CD4-positive, alpha-beta T cell (primary cell): ENCODE results near the gene DNAJC7. TPM values are rescaled to one million over a fixed set of nuclear protein-coding genes. Genes with fewer than 3 reads are reported as not detected.

Experiments
- ATAC-seq: fragments of 200-7000 bp; cut with Tn5 transposase; one replicate; pipeline ENCODE4 v1.10.0; 2022; ENCODE audit warnings: mild to moderate bottlenecking; ENCODE audit not compliant: poor library complexity
- CTCF ChIA-PET: fragments of 350-600 bp; sonication (Branson Sonifier 250); formaldehyde crosslinking; loops from one replicate; lab custom pipeline; 2021; ENCODE audit warnings: antibody characterized with exemption, inconsistent platforms; lab: Charles Lee
- POLR2A ChIA-PET: fragments of 350-600 bp; sonication (Branson Sonifier 250); formaldehyde crosslinking; loops from one replicate; lab custom pipeline; 2021; ENCODE audit warnings: antibody characterized with exemption, inconsistent platforms; lab: Charles Lee
- DNase-seq, 14 experiments: peaks; one replicate each; pipeline ENCODE4 v3.0.0-alpha.2; 2013 to 2020; ENCODE audit warnings: mixed read lengths in 2 of 14
- H3K27ac ChIP-seq, 2 donors: one replicate each; pipeline versions ENCODE4 v1.5.1 to v1.7.0; 2013; ENCODE audit warnings: low read length in 2 of 2, low read depth in 1 of 2, mild to moderate bottlenecking in 1 of 2
- H3K27me3 ChIP-seq, 2 experiments: 1 replicate in 1 of 2; 2 replicates in 1 of 2; pipeline versions ENCODE4 v1.6.1 to v1.7.0; 2013; ENCODE audit warnings: low read length in 2 of 2, control low read depth in 1 of 2, mild to moderate bottlenecking in 1 of 2, moderate library complexity in 1 of 2; ENCODE audit not compliant: insufficient read depth in 2 of 2, control insufficient read depth in 1 of 2
- H3K36me3 ChIP-seq: one replicate; pipeline ENCODE4 v1.6.1; 2013; ENCODE audit warnings: low read length, control low read depth; ENCODE audit not compliant: insufficient read depth
- H3K4me1 ChIP-seq: one replicate; pipeline ENCODE4 v1.6.1; 2013; ENCODE audit warnings: low read length, control low read depth; ENCODE audit not compliant: insufficient read depth
- H3K4me3 ChIP-seq: one replicate; pipeline ENCODE4 v1.5.1; 2013; ENCODE audit warnings: mild to moderate bottlenecking, low read length, moderate library complexity
- H3K9me3 ChIP-seq, 2 experiments: 1 replicate in 1 of 2; 2 replicates in 1 of 2; pipeline versions ENCODE4 v1.6.1 to v1.7.0; 2013; ENCODE audit warnings: low read length in 2 of 2, mild to moderate bottlenecking in 2 of 2, control low read depth in 1 of 2, moderate library complexity in 1 of 2; ENCODE audit not compliant: control insufficient read depth in 1 of 2, insufficient read depth in 1 of 2
- H3K27ac Mint-ChIP-seq: one replicate; pipeline ENCODE4 v1.8.0; 2020; ENCODE audit warnings: mixed read lengths
- H3K27me3 Mint-ChIP-seq: one replicate; pipeline ENCODE4 v1.8.0; 2021; ENCODE audit warnings: mixed read lengths
- H3K36me3 Mint-ChIP-seq: one replicate; pipeline ENCODE4 v1.8.0; 2021; ENCODE audit warnings: low read depth, mixed read lengths
- H3K4me1 Mint-ChIP-seq: one replicate; pipeline ENCODE4 v1.8.0; 2021; ENCODE audit warnings: low read depth, mixed read lengths
- H3K4me3 Mint-ChIP-seq: one replicate; pipeline ENCODE4 v1.8.0; 2020; ENCODE audit warnings: mild to moderate bottlenecking, mixed read lengths
- H3K9me3 Mint-ChIP-seq: one replicate; pipeline ENCODE4 v1.8.0; 2020; ENCODE audit warnings: mixed read lengths
- CTCF ChIP-seq: fragments of 200-600 bp; IDR thresholded peaks from one replicate; pipeline ENCODE4 v1.8.0; 2022; ENCODE audit warnings: antibody characterized with exemption, mild to moderate bottlenecking
- intact Hi-C, 2 experiments: fragments of 100-400 bp; cut with DNase I in 1 of 2; cut with micrococcal nuclease in 1 of 2; formaldehyde crosslinking; loops; one replicate each; pipeline versions ENCODE4 v1.15.1 to v1.9.0; 2023 to 2025; cut with DNase I, micrococcal nuclease
- total RNA-seq, 174 experiments: library from RNA in 2 of 174; stranded (reverse) in 2 of 174; gene quantifications; one replicate each; pipeline ENCODE4 v1.2.3 and lab custom pipeline; 2021 to 2026

DNAJC7 gene
- total RNA-seq, 2 experiments from 2014 or later: 117 to 140 TPM

GRCh38 chr17:41943492-41943891 is 73.7 kb downstream of the DNAJC7 start:
- no peaks in the 10 kb centered on the region for H3K27me3 Mint-ChIP-seq
- H3K4me1 ChIP-seq: no peaks in the 10 kb centered on the region
- no peak overlapping the region for H3K27ac Mint-ChIP-seq
- CTCF ChIA-PET: no interaction called here
- no peak overlapping the region for H3K4me3 Mint-ChIP-seq
- no peak for TF ChIP-seq CTCF
- DNase-seq (no peak), ATAC-seq (no peak)
- POLR2A ChIA-PET: no interaction called here
- no peaks in the 10 kb centered on the region for H3K9me3 ChIP-seq
- H3K4me3 ChIP-seq: no peak overlapping the region
- no peaks in the 10 kb centered on the region for H3K9me3 Mint-ChIP-seq
- H3K27me3 ChIP-seq: no peaks in the 10 kb centered on the region
- no peaks in the 10 kb centered on the region for H3K36me3 Mint-ChIP-seq
- no peaks in the 10 kb centered on the region for H3K36me3 ChIP-seq
- intact Hi-C loops: no loop called here
- H3K4me1 Mint-ChIP-seq: no peaks in the 10 kb centered on the region
- no peak overlapping the region for H3K27ac ChIP-seq

GRCh38 chr17:41942626-41943373 is 74.4 kb downstream of the DNAJC7 start:
- Histone ChIP-seq H3K36me3 (no peaks in the 10 kb centered on the region), H3K9me3 (no peaks in the 10 kb centered on the region), H3K4me3 (no peak overlapping the region), H3K4me1 (no peaks in the 10 kb centered on the region), H3K27me3 (no peaks in the 10 kb centered on the region), H3K27ac (no peak overlapping the region)
- intact Hi-C loops: no loop called here
- ChIA-PET CTCF (no interaction called here), POLR2A (no interaction called here)
- Mint-ChIP-seq H3K4me3 (no peak overlapping the region), H3K9me3 (no peaks in the 10 kb centered on the region), H3K27me3 (no peaks in the 10 kb centered on the region), H3K4me1 (no peaks in the 10 kb centered on the region), H3K27ac (no peak overlapping the region), H3K36me3 (no peaks in the 10 kb centered on the region)
- DNase-seq (no peak), ATAC-seq (no peak)
- no peak for TF ChIP-seq CTCF

GRCh38 chr17:41941168-41941567 is 76.1 kb downstream of the DNAJC7 start:
- no peak overlapping the region for H3K27ac Mint-ChIP-seq
- no peak overlapping the region for H3K4me3 Mint-ChIP-seq
- intact Hi-C loops: no loop called here
- H3K27me3 ChIP-seq: no peaks in the 10 kb centered on the region
- H3K36me3 Mint-ChIP-seq: no peaks in the 10 kb centered on the region
- H3K27me3 Mint-ChIP-seq: no peaks in the 10 kb centered on the region
- no peak for ATAC-seq
- H3K4me3 ChIP-seq: no peak overlapping the region
- H3K9me3 ChIP-seq: no peaks in the 10 kb centered on the region
- H3K36me3 ChIP-seq: no peaks in the 10 kb centered on the region
- no peak for DNase-seq
- H3K4me1 Mint-ChIP-seq: no peaks in the 10 kb centered on the region
- TF ChIP-seq CTCF: no peak
- ChIA-PET CTCF (no interaction called here), POLR2A (no interaction called here)
- H3K4me1 ChIP-seq: no peaks in the 10 kb centered on the region
- H3K27ac ChIP-seq: no peak overlapping the region
- no peaks in the 10 kb centered on the region for H3K9me3 Mint-ChIP-seq
